Astrocyte (in vitro differentiated cells and primary cell): ENCODE measurements around the gene CAGE1. TPM values are rescaled to one million over a fixed set of nuclear protein-coding genes. Genes with fewer than 3 reads are reported as not detected.

Experiments
- DNase-seq: peaks from one replicate; pipeline ENCODE4 v3.0.0-alpha.2; 2010; ENCODE audit warnings: low read depth
- FAIRE-seq: peaks from 2 replicates; lab custom pipeline; 2011; peaks lifted over from hg19 to GRCh38; lab: Jason Lieb, UNC
- H2AFZ ChIP-seq: 2 replicates; pipeline ENCODE4 v1.6.0; 2012; ENCODE audit warnings: low read depth, low read length, inconsistent platforms
- H3K27ac ChIP-seq: 2 replicates; pipeline ENCODE4 v1.5.1; 2011; ENCODE audit warnings: low read depth, low read length, inconsistent platforms
- H3K27me3 ChIP-seq: 2 replicates; pipeline ENCODE4 v1.6.0; 2011; ENCODE audit warnings: low read length, inconsistent platforms; ENCODE audit not compliant: insufficient read depth
- H3K36me3 ChIP-seq: 2 replicates; pipeline ENCODE4 v1.5.1; 2011; ENCODE audit warnings: low read length, inconsistent platforms; ENCODE audit not compliant: insufficient read depth
- H3K4me1 ChIP-seq: 2 replicates; pipeline ENCODE4 v1.5.1; 2011; ENCODE audit warnings: low read length, inconsistent platforms; ENCODE audit not compliant: insufficient read depth
- H3K4me2 ChIP-seq: 2 replicates; pipeline ENCODE4 v1.6.0; 2012; ENCODE audit warnings: low read length, inconsistent platforms
- H3K4me3 ChIP-seq: 2 replicates; pipeline ENCODE4 v1.5.1; 2011; ENCODE audit warnings: low read depth, mild to moderate bottlenecking, low read length, inconsistent platforms; ENCODE audit not compliant: insufficient read depth
- H3K79me2 ChIP-seq: 2 replicates; pipeline ENCODE4 v1.6.0; 2012; ENCODE audit warnings: mild to moderate bottlenecking, low read length, inconsistent platforms; ENCODE audit not compliant: insufficient read depth
- H3K9ac ChIP-seq: 2 replicates; pipeline ENCODE4 v1.6.0; 2012; ENCODE audit warnings: mild to moderate bottlenecking, low read length, inconsistent platforms
- H3K9me3 ChIP-seq: 2 replicates; pipeline ENCODE4 v1.5.1; 2012; ENCODE audit warnings: low read depth, mild to moderate bottlenecking, low read length, inconsistent platforms; ENCODE audit not compliant: insufficient read depth
- H4K20me1 ChIP-seq: 2 replicates; pipeline ENCODE4 v1.6.0; 2012; ENCODE audit warnings: low read length, inconsistent platforms; ENCODE audit not compliant: insufficient read depth
- H3K27ac Mint-ChIP-seq: one replicate; pipeline ENCODE4 v1.8.0; 2021; ENCODE audit warnings: mild to moderate bottlenecking, mixed read lengths; ENCODE audit not compliant: unreplicated experiment
- H3K27me3 Mint-ChIP-seq: one replicate; pipeline ENCODE4 v1.8.0; 2021; ENCODE audit warnings: low read depth, mixed read lengths; ENCODE audit not compliant: unreplicated experiment
- H3K36me3 Mint-ChIP-seq: one replicate; pipeline ENCODE4 v1.8.0; 2021; ENCODE audit warnings: low read depth, mixed read lengths; ENCODE audit not compliant: unreplicated experiment
- H3K4me1 Mint-ChIP-seq: one replicate; pipeline ENCODE4 v1.8.0; 2021; ENCODE audit warnings: low read depth, mixed read lengths; ENCODE audit not compliant: unreplicated experiment
- H3K4me3 Mint-ChIP-seq: one replicate; pipeline ENCODE4 v1.8.0; 2021; ENCODE audit warnings: mild to moderate bottlenecking, moderate library complexity, mixed read lengths; ENCODE audit not compliant: unreplicated experiment
- H3K9me3 Mint-ChIP-seq: one replicate; pipeline ENCODE4 v1.8.0; 2021; ENCODE audit warnings: mild to moderate bottlenecking, mixed read lengths; ENCODE audit not compliant: unreplicated experiment
- EZH2 ChIP-seq: IDR thresholded peaks from 2 replicates; pipeline ENCODE4 v1.6.1; 2012; ENCODE audit warnings: mild to moderate bottlenecking, low read length, inconsistent platforms; ENCODE audit not compliant: insufficient read depth
- total RNA-seq: library from RNA; stranded (reverse); gene quantifications from 2 replicates; pipeline ENCODE4 v1.2.1, GENCODE V29; 2021
- TF ChIP-seq, protein P1 (sequence below): IDR thresholded peaks from 2 replicates; pipeline ENCODE4 v1.5.1; 2011; ENCODE audit warnings: low read depth, mild to moderate bottlenecking, inconsistent platforms, low read length, moderate library complexity; ENCODE audit not compliant: insufficient read depth

CAGE1 gene
- total RNA-seq, 1 donor from 2014 or later: 0.30 TPM

DNA sequence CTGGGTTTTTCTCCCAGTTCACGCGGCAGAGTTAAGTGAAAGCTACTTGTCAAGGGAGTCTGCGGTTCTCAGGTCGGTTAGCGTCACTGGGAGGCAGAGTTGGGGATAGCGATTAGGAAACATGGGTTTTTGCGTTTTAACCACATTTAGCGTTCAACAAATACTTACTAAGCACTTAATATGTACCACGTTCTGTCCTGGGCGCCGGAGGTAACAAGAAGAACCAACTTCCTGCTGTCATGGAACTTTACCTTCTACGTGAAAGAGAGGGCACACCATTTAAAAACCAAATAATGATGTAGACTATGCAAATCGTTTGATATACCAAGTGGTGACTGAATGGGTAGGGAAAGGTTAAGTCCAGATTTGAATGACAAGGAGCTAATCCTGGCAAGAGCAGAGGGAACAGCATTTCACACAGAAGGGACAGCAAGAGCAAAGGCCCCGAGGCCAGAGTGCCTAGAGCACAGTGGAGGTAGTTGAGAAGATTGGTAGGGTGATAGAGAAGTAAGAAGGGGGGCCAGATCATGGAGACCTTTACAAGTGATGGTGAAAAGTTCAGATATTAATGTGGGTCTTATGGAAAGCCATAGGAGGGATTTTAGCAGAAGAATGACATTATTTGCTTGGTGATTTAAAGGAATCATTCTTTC lies 810 bp upstream of the CAGE1 start:
- H3K4me1 ChIP-seq: peaks cover 13% of the 10 kb centered on the region
- peaks cover 19% of the 10 kb centered on the region for H3K4me1 Mint-ChIP-seq
- H3K4me3 Mint-ChIP-seq: peak overlapping the region; percentile 93
- peak overlapping the region; percentile 86 for H3K9ac ChIP-seq
- H2AFZ ChIP-seq: peak overlapping the region; percentile 92
- no peak for FAIRE-seq
- H3K4me2 ChIP-seq: peak overlapping the region; percentile 90
- peak overlapping the region; percentile 82 for H3K27ac ChIP-seq
- peaks cover 23% of the 10 kb centered on the region for H4K20me1 ChIP-seq
- peak overlapping the region; percentile 95 for H3K4me3 ChIP-seq
- no peaks in the 10 kb centered on the region for H3K27me3 Mint-ChIP-seq
- H3K27ac Mint-ChIP-seq: peak overlapping the region; percentile 83
- H3K27me3 ChIP-seq: no peaks in the 10 kb centered on the region
- H3K9me3 Mint-ChIP-seq: no peaks in the 10 kb centered on the region
- DNase-seq: no peak
- TF ChIP-seq EZH2: no peak
- TF ChIP-seq, protein P1, sequence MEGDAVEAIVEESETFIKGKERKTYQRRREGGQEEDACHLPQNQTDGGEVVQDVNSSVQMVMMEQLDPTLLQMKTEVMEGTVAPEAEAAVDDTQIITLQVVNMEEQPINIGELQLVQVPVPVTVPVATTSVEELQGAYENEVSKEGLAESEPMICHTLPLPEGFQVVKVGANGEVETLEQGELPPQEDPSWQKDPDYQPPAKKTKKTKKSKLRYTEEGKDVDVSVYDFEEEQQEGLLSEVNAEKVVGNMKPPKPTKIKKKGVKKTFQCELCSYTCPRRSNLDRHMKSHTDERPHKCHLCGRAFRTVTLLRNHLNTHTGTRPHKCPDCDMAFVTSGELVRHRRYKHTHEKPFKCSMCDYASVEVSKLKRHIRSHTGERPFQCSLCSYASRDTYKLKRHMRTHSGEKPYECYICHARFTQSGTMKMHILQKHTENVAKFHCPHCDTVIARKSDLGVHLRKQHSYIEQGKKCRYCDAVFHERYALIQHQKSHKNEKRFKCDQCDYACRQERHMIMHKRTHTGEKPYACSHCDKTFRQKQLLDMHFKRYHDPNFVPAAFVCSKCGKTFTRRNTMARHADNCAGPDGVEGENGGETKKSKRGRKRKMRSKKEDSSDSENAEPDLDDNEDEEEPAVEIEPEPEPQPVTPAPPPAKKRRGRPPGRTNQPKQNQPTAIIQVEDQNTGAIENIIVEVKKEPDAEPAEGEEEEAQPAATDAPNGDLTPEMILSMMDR: no peak
- H3K36me3 Mint-ChIP-seq: peaks cover 6% of the 10 kb centered on the region
- H3K36me3 ChIP-seq: peaks cover 11% of the 10 kb centered on the region
- H3K79me2 ChIP-seq: peaks cover 45% of the 10 kb centered on the region
- no peaks in the 10 kb centered on the region for H3K9me3 ChIP-seq

DNA sequence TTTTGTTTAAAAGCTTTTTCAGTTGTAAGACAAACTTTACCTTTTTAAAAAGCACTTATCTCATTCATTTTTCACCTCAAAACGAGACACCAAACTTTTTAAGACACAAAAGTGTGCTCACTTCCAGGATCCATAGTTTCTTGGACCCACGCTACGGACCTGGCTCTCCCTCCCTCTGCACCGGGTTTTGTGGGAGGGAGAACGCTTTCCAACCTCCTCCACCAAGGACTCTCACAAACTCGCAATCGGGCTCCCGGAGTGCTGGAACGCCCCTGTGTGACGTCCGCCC lies 436 bp downstream of the CAGE1 start:
- Histone ChIP-seq H4K20me1 (peaks cover 23% of the 10 kb centered on the region), H3K9ac (peak overlapping the region; percentile 86), H3K9me3 (no peaks in the 10 kb centered on the region), H3K27ac (peak overlapping the region; percentile 82), H2AFZ (peak overlapping the region; percentile 92), H3K36me3 (peaks cover 11% of the 10 kb centered on the region), H3K27me3 (no peaks in the 10 kb centered on the region), H3K4me1 (peaks cover 13% of the 10 kb centered on the region), H3K79me2 (peaks cover 41% of the 10 kb centered on the region), H3K4me2 (peak overlapping the region; percentile 90), H3K4me3 (peak overlapping the region; percentile 95)
- TF ChIP-seq, protein P1: no peak
- no peaks in the 10 kb centered on the region for H3K27me3 Mint-ChIP-seq
- H3K4me3 Mint-ChIP-seq: peak overlapping the region; percentile 93
- no peaks in the 10 kb centered on the region for H3K9me3 Mint-ChIP-seq
- DNase-seq (no peak), FAIRE-seq (no peak)
- H3K36me3 Mint-ChIP-seq: no peaks in the 10 kb centered on the region
- peaks cover 19% of the 10 kb centered on the region for H3K4me1 Mint-ChIP-seq
- peak overlapping the region; percentile 83 for H3K27ac Mint-ChIP-seq

DNA sequence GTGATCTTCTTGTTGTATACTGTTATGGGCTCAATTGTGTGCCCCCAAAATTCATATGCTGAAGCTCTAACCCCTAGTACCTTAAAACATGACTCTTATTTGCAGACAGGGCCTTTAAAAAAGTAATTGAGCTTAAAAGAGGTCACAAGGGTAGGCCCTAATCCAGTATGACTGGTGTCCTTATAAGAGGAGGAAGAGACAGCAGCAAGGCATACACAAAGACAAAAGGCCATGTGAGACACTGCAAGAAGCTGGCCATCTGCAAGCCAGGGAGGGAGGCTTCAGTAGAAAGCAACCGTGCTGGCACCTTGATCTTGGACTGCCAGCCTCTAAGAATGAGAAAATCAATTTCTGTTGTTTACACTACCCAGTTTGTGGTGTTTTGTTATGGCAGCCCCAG lies 8.4 kb downstream of the CAGE1 start:
- Histone ChIP-seq H4K20me1 (no peaks in the 10 kb centered on the region), H3K79me2 (no peaks in the 10 kb centered on the region), H3K4me3 (no peak overlapping the region), H3K4me2 (no peak overlapping the region), H3K27ac (no peak overlapping the region), H2AFZ (no peak overlapping the region), H3K27me3 (no peaks in the 10 kb centered on the region), H3K9ac (no peak overlapping the region), H3K4me1 (no peaks in the 10 kb centered on the region), H3K9me3 (no peaks in the 10 kb centered on the region), H3K36me3 (no peaks in the 10 kb centered on the region)
- no peaks in the 10 kb centered on the region for H3K27me3 Mint-ChIP-seq
- no peak for DNase-seq
- H3K4me1 Mint-ChIP-seq: no peaks in the 10 kb centered on the region
- H3K36me3 Mint-ChIP-seq: no peaks in the 10 kb centered on the region
- H3K9me3 Mint-ChIP-seq: no peaks in the 10 kb centered on the region
- no peak for FAIRE-seq
- H3K27ac Mint-ChIP-seq: no peak overlapping the region
- TF ChIP-seq EZH2: no peak
- TF ChIP-seq, protein P1: no peak
- no peak overlapping the region for H3K4me3 Mint-ChIP-seq
